ENCODE results near the gene MANBA.

DNA sequence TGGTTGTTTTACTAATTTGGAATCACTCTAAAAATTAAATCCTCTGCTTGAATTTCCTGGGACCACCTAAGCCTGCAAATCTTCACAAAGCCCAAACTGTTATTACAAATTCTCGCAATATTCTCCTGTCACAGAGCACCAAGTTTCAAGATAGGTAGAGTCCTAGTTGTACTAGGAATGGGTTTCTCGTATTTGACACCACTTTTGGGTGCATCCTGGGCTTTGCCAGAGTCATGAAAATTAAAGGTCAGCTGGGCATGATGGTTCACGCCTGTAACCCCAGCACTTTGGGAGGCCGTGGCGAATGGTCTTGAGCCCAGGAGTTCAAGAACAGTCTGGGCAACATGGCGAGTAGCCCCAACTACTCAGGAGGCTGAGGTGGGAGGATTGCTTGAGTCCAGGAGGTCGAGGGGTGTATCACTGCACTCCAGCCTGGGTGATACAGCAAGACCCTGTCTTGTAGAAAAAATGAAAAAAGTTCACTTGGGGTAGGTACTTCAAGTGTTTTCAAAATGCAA lies 30.6 kb upstream of the MANBA start:
- no peak for TF ChIP-seq CTCF (IDR thresholded peaks at IDR 0.05; ENCODE audit: low read depth, low read length, poor library complexity, severe bottlenecking)
- TF ChIP-seq EZH2phosphoT487 (IDR thresholded peaks at IDR 0.05; ENCODE audit: borderline replicate concordance, low read length) = no peak

Measured in DOHH2 (cell line).